GM21786 (cell line): ENCODE results near the gene PDK1.
"Not testable (repeated sequence)": the region's sequence is repeated elsewhere in the genome, so short reads cannot be mapped to it uniquely, and the experiment has no call there.

Source experiments
- ATAC-seq: cut with Tn5 transposase; IDR thresholded peaks from one replicate; pipeline ENCODE4 v1.9.1; 2021; ENCODE audit not compliant: unreplicated experiment

Gene PDK1

DNA sequence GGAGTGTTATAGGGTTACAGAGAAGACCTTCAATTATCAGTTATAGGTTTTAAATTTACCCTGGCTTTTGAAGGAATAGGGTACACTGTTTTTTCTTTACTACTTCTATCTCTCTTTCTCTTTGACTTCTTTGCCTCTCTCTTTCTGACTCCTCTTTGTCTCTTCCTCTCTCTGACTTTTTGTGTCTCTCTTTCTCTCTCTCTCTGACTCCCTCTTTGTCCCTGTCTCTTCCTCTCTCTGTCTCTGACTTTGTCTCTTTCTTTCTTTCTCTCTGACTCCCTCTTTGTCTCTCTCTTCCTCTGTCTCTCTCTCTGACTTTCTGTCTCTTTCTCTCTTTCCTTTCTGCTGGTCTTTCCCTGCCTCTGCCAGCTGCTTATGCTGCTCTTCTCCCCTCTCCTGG is 36.3 kb downstream of the PDK1 start:
- not testable (repeated sequence) for ATAC-seq

GRCh38 chr2:172596776-172597175 is 40.9 kb downstream of the PDK1 start:
- no peak for ATAC-seq

- ATAC-seq, result no peak
Observed at GRCh38 chr2:172597176-172597842, 41.4 kb downstream of the PDK1 start.

- ATAC-seq, result no peak
Observed at GRCh38 chr2:172599947-172600346, 44.1 kb downstream of the PDK1 start.

GRCh38 chr2:172600557-172601008 is 44.7 kb downstream of the PDK1 start:
- ATAC-seq, result no peak

- ATAC-seq, result no peak
Observed at GRCh38 chr2:172606285-172606684, 50.4 kb downstream of the PDK1 start.

DNA sequence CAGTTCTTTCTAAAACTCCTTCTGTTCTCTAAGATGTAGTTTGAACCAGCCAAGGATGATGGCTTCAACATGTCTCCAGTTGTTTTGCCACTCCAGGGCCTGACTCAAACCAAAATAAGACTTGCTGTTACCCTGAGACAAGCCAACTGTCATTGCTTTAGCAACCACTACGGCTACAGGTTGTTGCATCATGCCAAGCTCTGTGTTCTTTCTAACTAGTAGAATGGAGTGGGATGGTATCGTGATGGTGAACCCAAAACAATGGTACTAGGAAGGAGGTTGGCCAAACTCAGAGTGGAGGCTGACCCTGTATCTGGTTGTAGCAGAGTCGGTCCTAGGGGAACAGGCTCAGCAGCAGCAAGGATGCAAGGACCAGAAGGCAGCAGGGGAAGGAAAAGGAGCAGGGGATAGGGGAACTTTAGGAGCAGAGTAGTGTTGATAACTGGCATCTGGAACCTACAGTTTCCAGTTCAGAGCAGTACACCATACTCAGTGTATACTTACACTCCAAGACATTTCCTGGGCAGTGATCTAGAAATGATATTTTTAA is 51.6 kb downstream of the PDK1 start:
- no peak for ATAC-seq

DNA sequence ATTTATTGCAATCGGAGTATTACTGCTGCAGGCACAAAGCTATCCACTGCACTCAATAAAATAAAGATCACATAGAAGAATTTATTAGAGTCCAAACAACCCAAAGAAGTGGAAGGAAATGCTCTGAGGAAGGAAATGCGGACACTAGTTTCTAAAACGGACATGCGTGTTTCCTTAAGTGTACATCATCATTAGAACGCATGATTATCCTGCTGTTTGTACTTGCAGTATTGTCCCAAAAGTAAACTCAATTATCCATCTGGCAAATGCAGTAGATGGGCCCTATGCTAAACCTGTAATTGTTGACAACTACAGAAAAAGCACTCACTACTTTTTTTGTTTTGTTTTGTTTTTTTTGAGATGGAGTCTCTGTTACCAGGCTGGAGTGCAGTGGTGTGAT is 53.6 kb downstream of the PDK1 start:
- no peak for ATAC-seq

GRCh38 chr2:172612051-172612450 is 56.2 kb downstream of the PDK1 start:
- ATAC-seq, result no peak

DNA sequence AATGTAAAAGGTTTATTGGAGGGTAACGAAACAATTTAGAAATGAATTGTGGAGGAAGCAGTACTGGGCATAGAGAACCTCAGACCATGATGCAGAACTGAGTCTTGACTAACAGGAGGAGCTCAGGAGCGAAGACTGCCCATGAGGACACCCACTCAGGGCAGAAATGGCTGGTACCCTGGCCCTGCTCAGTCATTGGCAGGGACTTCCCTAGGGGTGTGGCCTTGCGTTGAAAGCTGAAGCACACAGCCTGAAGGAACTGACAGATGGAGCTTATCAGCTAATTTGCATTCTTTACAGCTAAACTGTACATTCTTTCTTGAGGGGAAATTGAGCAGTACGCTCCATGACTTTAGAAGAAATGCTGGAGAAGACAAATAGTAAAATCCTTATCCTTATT is 57.1 kb downstream of the PDK1 start:
- no peak for ATAC-seq

DNA sequence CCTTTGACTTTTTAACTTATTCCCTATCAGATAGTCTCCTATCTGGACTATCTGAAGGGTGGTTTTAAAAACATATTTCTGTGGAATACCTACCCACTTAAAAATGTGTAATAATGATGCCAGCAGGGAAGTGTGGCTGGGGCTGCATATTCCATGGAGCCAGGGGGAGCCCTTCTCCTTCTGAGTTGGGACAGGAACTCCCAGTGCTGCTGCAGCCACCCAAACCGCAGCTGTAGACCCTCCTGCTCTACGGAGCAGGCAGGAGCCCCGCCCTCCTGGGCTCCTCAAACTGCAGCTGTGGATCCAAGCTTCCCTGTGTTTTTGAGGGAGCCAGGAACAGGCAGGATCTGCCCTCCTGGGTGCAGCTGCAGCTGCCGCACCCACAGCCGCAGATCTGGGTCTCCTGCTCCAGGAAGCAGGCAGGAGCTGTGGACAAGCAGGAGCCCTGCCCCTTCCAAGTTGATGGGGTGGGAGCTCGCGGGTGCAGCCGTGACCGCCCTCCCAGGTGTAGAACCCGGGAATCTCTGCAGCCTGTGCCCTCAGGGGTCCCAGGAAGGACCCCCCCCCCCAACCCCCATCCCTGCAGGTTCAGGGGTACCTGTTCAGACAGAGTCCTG is 57.8 kb downstream of the PDK1 start:
- ATAC-seq, result no peak

- ATAC-seq, result no peak
Observed at GRCh38 chr2:172614932-172615331, 59.0 kb downstream of the PDK1 start.

DNA sequence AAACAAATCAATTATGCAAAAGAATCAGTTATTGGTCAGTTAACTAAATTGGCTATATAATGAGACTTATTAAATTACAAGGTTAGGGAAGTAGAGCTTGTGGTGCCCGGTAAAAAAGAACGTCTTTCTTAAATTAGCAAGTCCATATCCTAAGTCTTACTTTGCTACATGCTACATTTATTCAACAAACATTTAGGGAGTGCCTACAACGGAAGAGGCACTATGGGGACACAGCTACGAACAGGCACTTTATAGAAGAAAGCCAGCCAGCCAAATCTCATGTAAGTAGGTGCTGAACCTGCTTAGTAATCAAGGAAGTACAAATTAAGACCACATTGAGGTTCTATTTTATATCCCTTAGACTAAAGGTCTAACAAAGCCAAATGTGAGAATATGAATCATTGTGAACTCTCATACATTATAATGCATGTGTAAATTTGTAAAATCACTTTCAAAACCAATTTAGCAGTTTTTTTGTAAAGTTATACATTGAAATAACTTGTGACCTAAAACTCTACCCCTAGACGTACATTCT is 59.9 kb downstream of the PDK1 start:
- no peak for ATAC-seq

DNA sequence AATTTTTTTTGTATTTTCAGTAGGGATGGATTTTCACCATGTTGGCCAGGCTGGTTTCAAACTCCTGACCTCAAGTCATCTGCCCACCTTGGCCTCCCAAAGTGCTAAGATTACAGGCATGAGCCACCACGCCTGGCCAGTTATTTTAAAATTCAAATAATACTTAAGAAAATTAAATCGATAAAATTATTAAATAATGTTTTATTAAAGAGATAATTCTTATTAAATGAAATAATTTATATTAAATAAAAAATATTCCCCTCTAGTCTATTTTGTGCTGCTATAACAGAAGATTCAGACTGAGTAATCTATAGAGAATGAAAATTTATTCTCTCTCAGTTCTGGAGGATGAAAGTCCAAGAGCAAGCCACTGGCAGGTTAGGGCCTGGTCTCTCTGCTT is 61.2 kb downstream of the PDK1 start:
- ATAC-seq, result no peak

- ATAC-seq, result no peak
Observed at GRCh38 chr2:172623249-172623965, 67.5 kb downstream of the PDK1 start.

- ATAC-seq, result no peak
Observed at GRCh38 chr2:172624996-172625395, 69.1 kb downstream of the PDK1 start.

GRCh38 chr2:172627181-172627580 is 71.3 kb downstream of the PDK1 start:
- no peak for ATAC-seq

DNA sequence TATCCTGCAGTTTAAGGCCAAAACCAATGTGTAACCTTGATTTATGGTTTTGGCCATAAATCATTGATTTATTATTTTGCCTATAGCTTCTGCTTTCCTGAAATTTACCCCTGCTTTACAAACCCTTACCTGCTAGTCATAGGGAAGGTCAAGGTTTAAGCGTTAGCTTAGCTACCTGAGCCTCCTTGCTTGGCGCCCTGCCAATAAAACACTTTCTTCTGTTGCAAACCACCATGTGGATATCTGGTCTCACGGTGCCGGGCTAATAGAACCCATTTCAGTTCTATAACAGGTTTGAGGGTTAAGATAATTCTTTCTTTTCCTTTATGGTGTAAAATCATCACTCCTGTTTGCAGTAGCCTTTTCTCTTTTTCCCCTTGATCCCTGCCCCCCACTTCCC is 72.2 kb downstream of the PDK1 start:
- ATAC-seq, result no peak

GRCh38 chr2:172629586-172629985 is 73.7 kb downstream of the PDK1 start:
- ATAC-seq, result no peak

- ATAC-seq, result no peak
Observed at GRCh38 chr2:172630181-172630580, 74.3 kb downstream of the PDK1 start.

- ATAC-seq, result no peak
Observed at GRCh38 chr2:172634477-172634876, 78.6 kb downstream of the PDK1 start.

DNA sequence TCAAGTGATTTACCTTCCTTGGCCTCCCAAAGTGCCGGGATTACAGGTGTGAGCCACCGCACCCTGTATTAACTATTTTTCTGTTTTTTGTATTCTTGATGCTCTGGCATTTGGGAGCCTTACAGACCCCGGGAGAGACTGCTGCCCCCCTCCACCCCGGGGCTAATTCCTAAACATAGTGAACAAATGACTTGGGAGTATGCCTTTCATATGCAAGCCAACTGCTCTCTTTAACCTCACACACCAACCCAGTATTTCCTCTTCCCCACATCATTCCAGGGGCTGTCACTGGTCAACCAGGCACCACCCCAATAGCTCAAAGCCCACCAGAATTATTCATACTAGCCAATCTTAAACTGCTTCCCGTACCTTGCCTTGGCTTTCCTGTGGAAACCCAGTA is 79.7 kb downstream of the PDK1 start:
- ATAC-seq, result no peak
